Spleen (tissue), 7 donors: ENCODE measurements around the gene CCDC171.

Source experiments
- CTCF ChIP-seq, 11 experiments: fragments of 200-600 bp in 7 of 11; fragments of 450-650 bp in 4 of 11; sonication (generic) in 4 of 11; IDR thresholded peaks in 8 of 11; conservative IDR thresholded peaks in 3 of 11; 1 replicate in 7 of 11; 2 replicates in 4 of 11; pipeline versions ENCODE4 v1.4.0 to v1.8.0; 2016 to 2021; ENCODE audit warnings: antibody characterized with exemption in 11 of 11, inconsistent platforms in 4 of 11, mild to moderate bottlenecking in 1 of 11
- POLR2A ChIP-seq, 3 donors: fragments of 450-650 bp; IDR thresholded peaks; one replicate each; pipeline ENCODE4 v1.5.1; 2017; ENCODE audit warnings: antibody characterized with exemption in 3 of 3, mild to moderate bottlenecking in 1 of 3
- donor health status: DM: no; HTN: no; CAD: no; lungs with moderate emphysema.
- donor health status: DM: no; HTN: no; CAD: no.
- donor health status: DM: no; HTN: no; CAD: no.

DNA sequence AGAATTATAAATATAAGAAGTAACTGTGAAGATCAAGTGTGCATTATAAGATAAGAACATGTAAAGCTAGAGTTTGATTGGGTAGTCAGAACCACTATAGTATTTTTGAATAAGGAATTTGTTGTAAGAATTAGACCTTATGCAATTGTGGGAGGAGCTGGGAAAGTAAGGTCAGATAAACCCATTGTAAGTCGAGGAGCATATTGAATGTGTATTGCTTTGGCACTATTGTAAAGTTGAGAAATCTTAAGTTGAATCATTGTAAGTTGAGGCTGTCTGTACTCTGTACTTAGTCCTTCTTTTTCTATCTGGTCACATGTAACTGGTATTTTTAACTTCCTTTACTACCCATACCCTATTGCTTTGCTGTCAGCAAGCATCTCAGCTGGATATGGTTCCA is 158.7 kb downstream of the CCDC171 start:
- TF ChIP-seq CTCF (IDR thresholded peaks at IDR 0.05 in 8 of 11, conservative IDR thresholded peaks at IDR 0.05 in 3 of 11) (no peak), POLR2A (IDR thresholded peaks at IDR 0.05) (no peak)
